Measurements from ENCODE around the gene ANO4.
A peak's percentile ranks its signal among the peaks of the same experiment; 100 is the strongest.

ANO4 gene

GRCh38 chr12:100801320-100801719 lies 6.7 kb downstream of the ANO4 start:
- DNase-seq: no peak

- no peak for DNase-seq
Measured at GRCh38 chr12:100808777-100809176, 14.2 kb downstream of the ANO4 start.

- DNase-seq: no peak
Measured at GRCh38 chr12:100820314-100820713, 25.7 kb downstream of the ANO4 start.

- no peak for DNase-seq
Measured at GRCh38 chr12:100823963-100824362, 29.4 kb downstream of the ANO4 start.

GRCh38 chr12:100824476-100824875 lies 29.9 kb downstream of the ANO4 start:
- DNase-seq: no peak

- DNase-seq: peak in 19 of 51 donors; percentile 1 to 45 (median 14)
Measured at GRCh38 chr12:100826323-100826722, 31.7 kb downstream of the ANO4 start.

- peak in 1 of 51 donors; percentile 13 for DNase-seq
Measured at GRCh38 chr12:100827901-100828520, 33.4 kb downstream of the ANO4 start.

- DNase-seq: no peak
Measured at GRCh38 chr12:100830003-100830795, 35.6 kb downstream of the ANO4 start.

- DNase-seq: no peak
Measured at GRCh38 chr12:100833282-100833681, 38.7 kb downstream of the ANO4 start.

GRCh38 chr12:100840748-100841147 lies 46.2 kb downstream of the ANO4 start:
- no peak for DNase-seq

- DNase-seq: no peak
Measured at GRCh38 chr12:100842156-100842555, 47.6 kb downstream of the ANO4 start.

GRCh38 chr12:100843061-100843460 lies 48.5 kb downstream of the ANO4 start:
- no peak for DNase-seq

GRCh38 chr12:100845095-100845494 lies 50.5 kb downstream of the ANO4 start:
- no peak for DNase-seq

- no peak for DNase-seq
Measured at GRCh38 chr12:100851637-100852036, 57.1 kb downstream of the ANO4 start.

GRCh38 chr12:100857418-100857817 lies 62.8 kb downstream of the ANO4 start:
- DNase-seq: no peak

GRCh38 chr12:100857971-100858370 lies 63.4 kb downstream of the ANO4 start:
- DNase-seq: no peak

- peak in 1 of 51 donors; percentile 42 for DNase-seq
Measured at GRCh38 chr12:100858656-100859055, 64.1 kb downstream of the ANO4 start.

- no peak for DNase-seq
Measured at GRCh38 chr12:100859063-100859627, 64.6 kb downstream of the ANO4 start.

- no peak for DNase-seq
Measured at GRCh38 chr12:100860611-100861010, 66.0 kb downstream of the ANO4 start.

GRCh38 chr12:100862676-100863075 lies 68.1 kb downstream of the ANO4 start:
- DNase-seq: no peak

GRCh38 chr12:100864366-100864765 lies 69.8 kb downstream of the ANO4 start:
- no peak for DNase-seq

GRCh38 chr12:100867639-100868393 lies 73.2 kb downstream of the ANO4 start:
- DNase-seq: no peak

Measured in hypothalamus (tissue), 51 donors.